K562 (cell line): ENCODE results near the gene ST7. TPM values are rescaled to one million over a fixed set of nuclear protein-coding genes. Genes with fewer than 3 reads are reported as not detected.

Experiments used
- ATAC-seq: fragments of 200-7000 bp; cut with Tn5 transposase; 3 replicates; pipeline ENCODE4 v1.9.1; 2020; ENCODE audit warnings: moderate library complexity
- BruUV-seq: library from RNA; stranded (reverse); fragments of 400-500 nt; replicated peaks from 2 replicates; lab custom pipeline; 2021; lab: Mats Ljungman, UMichigan
- CTCF ChIA-PET: fragments of 300-600 bp; formaldehyde crosslinking; extraction: SDS; loops from one replicate; lab custom pipeline; 2021; ENCODE audit warnings: low intra/inter-chr PET ratio; lab: Yijun Ruan, JAX
- POLR2A ChIA-PET: fragments of 300-600, 350-650 bp; sonication (Branson Sonifier 250); formaldehyde crosslinking; extraction: SDS; loops from one replicate; lab custom pipeline; 2021; ENCODE audit warnings: antibody characterized with exemption, inconsistent platforms; lab: Yijun Ruan, JAX
- DNase-seq, 4 experiments: peaks; one replicate each; pipeline versions ENCODE4 v3.0.0 to v3.0.0-alpha.2; 2011 to 2018; ENCODE audit warnings: low spot score in 3 of 4, mixed read lengths in 3 of 4; ENCODE audit errors: extremely low read depth in 1 of 4
- FAIRE-seq: peaks from 2 replicates; lab custom pipeline; 2011; peaks lifted over from hg19 to GRCh38; lab: Jason Lieb, UNC
- H2AFZ ChIP-seq: 2 replicates; pipeline ENCODE4 v1.6.0; 2011; ENCODE audit warnings: low read depth, low read length, control low read depth, inconsistent platforms
- H3K27ac ChIP-seq: fragments of 200-600 bp; 3 replicates; pipeline ENCODE4 v1.8.0; 2011; ENCODE audit warnings: low read depth, mild to moderate bottlenecking, control low read depth, inconsistent platforms, low read length, moderate library complexity, mixed read lengths; ENCODE audit errors: extremely low read depth
- H3K27me3 ChIP-seq, 2 experiments: fragments of 300-600 bp in 1 of 2; 2 replicates in 1 of 2; 3 replicates in 1 of 2; pipeline versions ENCODE4 v1.6.0 to v1.8.0; 2011; ENCODE audit warnings: inconsistent platforms in 2 of 2, low read length in 2 of 2, mild to moderate bottlenecking in 1 of 2, mixed read lengths in 1 of 2, moderate library complexity in 1 of 2; ENCODE audit not compliant: control insufficient read depth in 2 of 2, insufficient read depth in 2 of 2
- H3K36me3 ChIP-seq: fragments of 300-600 bp; 3 replicates; pipeline ENCODE4 v1.8.0; 2011; ENCODE audit warnings: mild to moderate bottlenecking, low read length, inconsistent platforms; ENCODE audit not compliant: control insufficient read depth, insufficient read depth
- H3K4me1 ChIP-seq, 2 experiments: fragments of 200-600 bp in 1 of 2; replicated peaks in 1 of 2; 2 replicates in 1 of 2; 3 replicates in 1 of 2; pipeline versions ENCODE4 v1.5.1 to v1.8.0; 2011; ENCODE audit warnings: inconsistent platforms in 2 of 2, low read length in 2 of 2, mild to moderate bottlenecking in 1 of 2, mixed read lengths in 1 of 2, moderate library complexity in 1 of 2; ENCODE audit not compliant: control insufficient read depth in 2 of 2, insufficient read depth in 2 of 2
- H3K4me2 ChIP-seq: 2 replicates; pipeline ENCODE4 v1.6.1; 2011; ENCODE audit warnings: low read length, control low read depth, inconsistent platforms, mixed read lengths; ENCODE audit not compliant: insufficient read depth
- H3K4me3 ChIP-seq: fragments of 200-600 bp; sonication (generic), shearing (Covaris generic); 2 replicates; pipeline ENCODE4 v1.5.1; 2016; ENCODE audit warnings: control low read depth, inconsistent platforms
- H3K79me2 ChIP-seq: fragments of 200-600 bp; 3 replicates; pipeline ENCODE4 v1.8.0; 2011; ENCODE audit warnings: low read length, inconsistent platforms; ENCODE audit not compliant: control insufficient read depth, insufficient read depth
- H3K9ac ChIP-seq, 2 experiments: 2 replicates each; pipeline versions ENCODE4 v1.6.0 to v1.6.1; 2011; ENCODE audit warnings: low read depth in 2 of 2, low read length in 2 of 2, control low read depth in 1 of 2, inconsistent platforms in 1 of 2, mild to moderate bottlenecking in 1 of 2, mixed read lengths in 1 of 2; ENCODE audit not compliant: insufficient read depth in 1 of 2
- H3K9me1 ChIP-seq: one replicate; pipeline ENCODE4 v1.6.0; 2011; ENCODE audit warnings: inconsistent platforms, mild to moderate bottlenecking, low read length, moderate library complexity; ENCODE audit not compliant: control insufficient read depth, insufficient read depth
- H3K9me3 ChIP-seq: replicated peaks from 2 replicates; pipeline ENCODE4 v1.5.1; 2011; ENCODE audit warnings: low read depth, low read length, inconsistent platforms; ENCODE audit not compliant: control insufficient read depth, insufficient read depth
- H4K20me1 ChIP-seq: replicated peaks from 2 replicates; pipeline ENCODE4 v1.6.1; 2011; ENCODE audit warnings: low read length, inconsistent platforms, mixed read lengths; ENCODE audit not compliant: control insufficient read depth, insufficient read depth
- FOXM1 ChIP-seq, 2 experiments: fragments of 450-650 bp in 1 of 2; sonication (generic) in 1 of 2; formaldehyde crosslinking in 1 of 2; IDR thresholded peaks; 2 replicates each; pipeline versions ENCODE4 v1.6.1 to v1.9.0; 2017 to 2022; ENCODE audit warnings: low read depth in 2 of 2, mild to moderate bottlenecking in 2 of 2, missing genetic modification reagents in 1 of 2, moderate library complexity in 1 of 2
- MEF2A ChIP-seq: IDR thresholded peaks from 2 replicates; pipeline ENCODE4 v1.6.1; 2011; ENCODE audit warnings: low read depth, mild to moderate bottlenecking, low read length, moderate library complexity; ENCODE audit not compliant: control insufficient read depth
- MEIS2 ChIP-seq: fragments of 450-650 bp; IDR thresholded peaks from 2 replicates; pipeline ENCODE4 v1.6.1; 2014; ENCODE audit warnings: mild to moderate bottlenecking; ENCODE audit not compliant: partially characterized antibody
- ZBTB12 ChIP-seq: fragments of 250-450 bp; sonication (Bioruptor Pico); IDR thresholded peaks from 2 replicates; pipeline ENCODE4 v1.4.0; 2020
- WGBS: fragments of 100-300 bp; shearing (Covaris generic); methylation state at CpG from one replicate; pipeline ENCODE4 v1.1.6; 2016; ENCODE audit warnings: low coverage, mixed read lengths; ENCODE audit not compliant: insufficient coverage; ENCODE audit errors: missing lambda C conversion rate; 5-methylcytosine and 5-hydroxymethylcytosine counted together
- in situ Hi-C: fragments of 300-500 bp; cut with MboI; formaldehyde crosslinking; loops from 4 replicates; pipeline ENCODE4 v1.15.0; 2018; ENCODE audit warnings: inconsistent platforms, mixed read lengths
- intact Hi-C: fragments of 100-400 bp; cut with micrococcal nuclease; formaldehyde crosslinking; loops from 2 replicates; pipeline ENCODE4 v1.14.2; 2022
- polyA plus RNA-seq, 8 experiments: library from polyadenylated mRNA; depleted of rRNA in 4 of 8; stranded (reverse) in 5 of 8; unstranded in 3 of 8; fragments of >200 nt; fragmentation: Nextera tagmentation in 2 of 8; fragmentation: Illumina TruSeq in 1 of 8; extraction: Ambion mirVana in 2 of 8; extraction: Trizol in 1 of 8; gene quantifications; 2 replicates each; pipeline versions ENCODE4 v1.2.1 to v1.2.3, GENCODE V29; 2011 to 2014; ENCODE audit warnings: inconsistent platforms in 1 of 8, missing spikeins in 1 of 8
- total RNA-seq, 7 experiments: library from RNA; depleted of rRNA in 6 of 7; stranded (reverse); fragments of >200 nt in 6 of 7; fragmentation: Illumina TruSeq in 2 of 7; extraction: Trizol in 2 of 7; gene quantifications; 2 replicates each; pipeline versions ENCODE4 v1.2.1 to v1.2.3, GENCODE V29; 2011 to 2021; ENCODE audit warnings: low replicate concordance in 1 of 7

Gene ST7
- total and polyA plus RNA-seq, 9 of the 15 experiments (the other 6 are each of a cell fraction or from before 2014, with no cell fraction given): 23.9 to 56.3 (median 36.9) TPM

- Histone ChIP-seq H3K4me2 (no peak overlapping the region), H3K9me3 (no peaks in the 10 kb centered on the region), H3K27ac (no peak overlapping the region), H2AFZ (no peak overlapping the region), H3K4me1 (peaks cover 0 to 12% of the 10 kb centered on the region in 2 experiments; a peak in 2 of 5 replicates), H3K9me1 (no peaks in the 10 kb centered on the region), H3K4me3 (no peak overlapping the region), H3K27me3 (no peaks in the 10 kb centered on the region), H3K9ac (no peak overlapping the region), H3K79me2 (no peaks in the 10 kb centered on the region), H3K36me3 (peaks cover 23% of the 10 kb centered on the region), H4K20me1 (no peaks in the 10 kb centered on the region)
- in situ Hi-C loops (no loop called here), intact Hi-C loops (no loop called here)
- 91% methylated on average over 3 of the region's 3 CpGs for WGBS
- DNase-seq: no peak
- POLR2A ChIA-PET: no interaction called here
- TF ChIP-seq ZBTB12 (CRISPR knock-in tag): no peak
- no peak for TF ChIP-seq FOXM1 (IDR thresholded peaks at IDR 0.05; ENCODE audit: low read depth)
- TF ChIP-seq FOXM1 (CRISPR knock-in tag; IDR thresholded peaks at IDR 0.05; ENCODE audit: low read depth): no peak
- no peak for TF ChIP-seq MEF2A
- TF ChIP-seq MEIS2: peak; percentile 2
- BruUV-seq: no TSS peak
- no peak for FAIRE-seq
- CTCF ChIA-PET: no interaction called here
- ATAC-seq: no peak
Measured at GRCh38 chr7:117185124-117185523, 231.8 kb downstream of the ST7 start.
